ENCODE measurements around the gene BLMH. TPM values are rescaled to one million over a fixed set of nuclear protein-coding genes. Genes with fewer than 3 reads are reported as not detected.
"Not testable (repeated sequence)": the region's sequence is repeated elsewhere in the genome, so short reads cannot be mapped to it uniquely, and the experiment has no call there.

BLMH gene
- total and polyA plus RNA-seq, 2 donors (not counting 1 experiment from before 2014, with no cell fraction given) = 23.0 to 26.1 TPM

DNA sequence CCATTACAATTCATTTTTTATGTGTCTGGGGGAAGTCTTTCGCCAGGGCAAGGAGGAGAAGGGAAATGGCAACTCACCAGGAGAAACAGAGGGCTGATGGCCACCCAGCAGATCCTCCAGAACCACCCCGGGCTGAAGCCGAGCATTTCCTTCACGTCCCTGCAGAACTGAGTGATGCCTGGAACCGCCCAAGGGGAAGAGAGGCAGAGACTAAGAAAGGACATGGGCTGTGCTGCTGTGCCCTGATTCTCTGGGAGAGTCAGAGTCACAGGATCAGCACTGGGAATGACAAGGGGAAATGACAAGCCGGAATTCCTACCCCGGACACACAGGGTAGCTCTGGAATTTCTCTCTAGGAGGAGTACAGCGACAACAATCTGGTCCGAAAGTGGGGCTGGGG, 84.1 kb downstream of the BLMH start:
- Histone ChIP-seq H3K79me2 (ENCODE audit: control insufficient read depth, insufficient read depth, low read length) (no peaks in the 10 kb centered on the region), H3K4me1 (ENCODE audit: control insufficient read depth, extremely low read depth, insufficient read depth, low read length) (no peaks in the 10 kb centered on the region), H3K9me3 (ENCODE audit: control insufficient read depth, insufficient read depth, low read depth, low read length) (no peaks in the 10 kb centered on the region), H2AFZ (ENCODE audit: low read length) (no peak overlapping the region), H4K20me1 (ENCODE audit: control insufficient read depth, extremely low read depth, insufficient read depth, low read length) (no peaks in the 10 kb centered on the region), H3K4me2 (ENCODE audit: extremely low read depth, insufficient read depth, low read length) (no peak overlapping the region), H3K4me3 (replicated peaks in 1 of 4; ENCODE audit: control extremely low read depth in 1 of 4, insufficient read depth in 1 of 4, low read depth in 3 of 4, low read length in 4 of 4) (no peak overlapping the region), H3K36me3 (ENCODE audit: control insufficient read depth, insufficient read depth, low read length) (no peaks in the 10 kb centered on the region), H3K27ac (ENCODE audit: insufficient read depth, low read length) (no peak overlapping the region), H3K9ac (ENCODE audit: insufficient read depth, low read length) (no peak overlapping the region), H3K27me3 (ENCODE audit: control insufficient read depth, insufficient read depth, low read length) (peaks cover 5% of the 10 kb centered on the region)
- no peak for DNase-seq (ENCODE audit: low read depth in 2 of 2)
- TF ChIP-seq, protein P1, sequence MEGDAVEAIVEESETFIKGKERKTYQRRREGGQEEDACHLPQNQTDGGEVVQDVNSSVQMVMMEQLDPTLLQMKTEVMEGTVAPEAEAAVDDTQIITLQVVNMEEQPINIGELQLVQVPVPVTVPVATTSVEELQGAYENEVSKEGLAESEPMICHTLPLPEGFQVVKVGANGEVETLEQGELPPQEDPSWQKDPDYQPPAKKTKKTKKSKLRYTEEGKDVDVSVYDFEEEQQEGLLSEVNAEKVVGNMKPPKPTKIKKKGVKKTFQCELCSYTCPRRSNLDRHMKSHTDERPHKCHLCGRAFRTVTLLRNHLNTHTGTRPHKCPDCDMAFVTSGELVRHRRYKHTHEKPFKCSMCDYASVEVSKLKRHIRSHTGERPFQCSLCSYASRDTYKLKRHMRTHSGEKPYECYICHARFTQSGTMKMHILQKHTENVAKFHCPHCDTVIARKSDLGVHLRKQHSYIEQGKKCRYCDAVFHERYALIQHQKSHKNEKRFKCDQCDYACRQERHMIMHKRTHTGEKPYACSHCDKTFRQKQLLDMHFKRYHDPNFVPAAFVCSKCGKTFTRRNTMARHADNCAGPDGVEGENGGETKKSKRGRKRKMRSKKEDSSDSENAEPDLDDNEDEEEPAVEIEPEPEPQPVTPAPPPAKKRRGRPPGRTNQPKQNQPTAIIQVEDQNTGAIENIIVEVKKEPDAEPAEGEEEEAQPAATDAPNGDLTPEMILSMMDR (conservative IDR thresholded peaks at IDR 0.05 in 1 of 2, IDR thresholded peaks at IDR 0.05 in 1 of 2; ENCODE audit: low read depth in 1 of 2, low read length in 2 of 2) = no peak
- TF ChIP-seq EZH2 (IDR thresholded peaks at IDR 0.05; ENCODE audit: low read length, missing control alignments) = no peak

GRCh38 chr17:30203471-30203981, 88.2 kb downstream of the BLMH start:
- TF ChIP-seq, protein P1 (conservative IDR thresholded peaks at IDR 0.05 in 1 of 2, IDR thresholded peaks at IDR 0.05 in 1 of 2; ENCODE audit: low read depth in 1 of 2, low read length in 2 of 2) = no peak
- no peak for TF ChIP-seq EZH2 (IDR thresholded peaks at IDR 0.05; ENCODE audit: low read length, missing control alignments)
- Histone ChIP-seq H3K36me3 (ENCODE audit: control insufficient read depth, insufficient read depth, low read length) (no peaks in the 10 kb centered on the region), H3K27ac (ENCODE audit: insufficient read depth, low read length) (no peak overlapping the region), H3K4me1 (ENCODE audit: control insufficient read depth, extremely low read depth, insufficient read depth, low read length) (no peaks in the 10 kb centered on the region), H2AFZ (ENCODE audit: low read length) (no peak overlapping the region), H3K27me3 (ENCODE audit: control insufficient read depth, insufficient read depth, low read length) (peaks cover 5% of the 10 kb centered on the region), H3K9me3 (ENCODE audit: control insufficient read depth, insufficient read depth, low read depth, low read length) (no peaks in the 10 kb centered on the region), H3K79me2 (ENCODE audit: control insufficient read depth, insufficient read depth, low read length) (no peaks in the 10 kb centered on the region), H3K4me3 (replicated peaks in 1 of 4; ENCODE audit: control extremely low read depth in 1 of 4, insufficient read depth in 1 of 4, low read depth in 3 of 4, low read length in 4 of 4) (no peak overlapping the region), H3K9ac (ENCODE audit: insufficient read depth, low read length) (no peak overlapping the region), H4K20me1 (ENCODE audit: control insufficient read depth, extremely low read depth, insufficient read depth, low read length) (no peaks in the 10 kb centered on the region), H3K4me2 (ENCODE audit: extremely low read depth, insufficient read depth, low read length) (no peak overlapping the region)
- no peak for DNase-seq (ENCODE audit: low read depth in 2 of 2)

DNA sequence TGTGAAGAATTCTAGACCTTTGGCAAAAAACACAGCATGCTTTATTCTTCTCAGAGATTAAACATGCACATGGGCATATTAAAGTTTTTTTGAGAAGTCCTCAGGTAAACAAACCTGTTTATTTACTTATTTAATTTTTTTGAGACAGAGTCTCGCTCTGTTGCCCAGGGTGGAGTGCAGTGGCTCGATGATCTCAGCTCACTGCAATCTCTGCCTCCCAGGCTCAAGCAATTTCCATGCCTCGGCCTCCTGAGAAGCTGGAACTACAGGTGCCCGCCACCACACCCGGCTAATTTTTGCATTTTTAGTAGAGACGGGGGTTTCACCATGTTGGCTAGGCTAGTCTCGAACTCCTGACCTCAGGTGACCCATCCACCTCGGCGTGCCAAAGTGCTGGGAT, 91.1 kb downstream of the BLMH start:
- not testable (repeated sequence) for H2AFZ ChIP-seq (ENCODE audit: low read length); H3K4me1 ChIP-seq (ENCODE audit: control insufficient read depth, extremely low read depth, insufficient read depth, low read length); H3K4me2 ChIP-seq (ENCODE audit: extremely low read depth, insufficient read depth, low read length); DNase-seq (ENCODE audit: low read depth in 2 of 2); H3K79me2 ChIP-seq (ENCODE audit: control insufficient read depth, insufficient read depth, low read length); H3K4me3 ChIP-seq (replicated peaks in 1 of 4; ENCODE audit: control extremely low read depth in 1 of 4, insufficient read depth in 1 of 4, low read depth in 3 of 4, low read length in 4 of 4); H3K27me3 ChIP-seq (ENCODE audit: control insufficient read depth, insufficient read depth, low read length); H3K9me3 ChIP-seq (ENCODE audit: control insufficient read depth, insufficient read depth, low read depth, low read length); H3K9ac ChIP-seq (ENCODE audit: insufficient read depth, low read length); H3K36me3 ChIP-seq (ENCODE audit: control insufficient read depth, insufficient read depth, low read length); H4K20me1 ChIP-seq (ENCODE audit: control insufficient read depth, extremely low read depth, insufficient read depth, low read length); H3K27ac ChIP-seq (ENCODE audit: insufficient read depth, low read length)

Data from fibroblast of lung (primary cell).